M059J (cell line): ENCODE data around the gene GPR6. TPM values are rescaled to one million over a fixed set of nuclear protein-coding genes. Genes with fewer than 3 reads are reported as not detected.

Experiments
- DNase-seq: peaks from one replicate; pipeline ENCODE4 v3.0.0-alpha.2; 2012; ENCODE audit warnings: low read depth
- total RNA-seq: library from RNA; depleted of rRNA; stranded (reverse); fragments of >200 nt; shearing (Covaris generic); gene quantifications from 2 replicates; pipeline ENCODE4 v1.2.3, GENCODE V29; 2014; rRNA removed

GPR6 gene
- not detected in 2 replicates for total RNA-seq

GRCh38 chr6:109978174-109979032 lies at the start of gene GPR6:
Gene GPR6 (plus strand): TSS chr6:109978311. CDS start chr6:109979113, 802 bp downstream.
- peak; percentile 43 for DNase-seq

GRCh38 chr6:109934293-109934692 lies 43.8 kb upstream of the GPR6 start:
- no peak for DNase-seq

GRCh38 chr6:109939654-109940053 lies 38.5 kb upstream of the GPR6 start:
- DNase-seq, result peak; percentile 65

GRCh38 chr6:109944448-109944847 lies 33.7 kb upstream of the GPR6 start:
- DNase-seq, result peak; percentile 16

GRCh38 chr6:109945091-109945490 lies 33.0 kb upstream of the GPR6 start:
- DNase-seq, result no peak

GRCh38 chr6:109946979-109947378 lies 31.1 kb upstream of the GPR6 start:
- DNase-seq, result no peak

GRCh38 chr6:109949281-109950065 lies 28.6 kb upstream of the GPR6 start:
- DNase-seq, result no peak

GRCh38 chr6:109955491-109955890 lies 22.6 kb upstream of the GPR6 start:
- no peak for DNase-seq

GRCh38 chr6:109958626-109959025 lies 19.5 kb upstream of the GPR6 start:
- DNase-seq, result no peak

GRCh38 chr6:109961611-109962041 lies 16.5 kb upstream of the GPR6 start:
- peak; percentile 82 for DNase-seq

- no peak for DNase-seq
Observed at GRCh38 chr6:109962271-109962670, 15.8 kb upstream of the GPR6 start.

- DNase-seq, result no peak
Observed at GRCh38 chr6:109963598-109964170, 14.4 kb upstream of the GPR6 start.

- DNase-seq, result no peak
Observed at GRCh38 chr6:109964949-109965348, 13.2 kb upstream of the GPR6 start.

GRCh38 chr6:109966299-109966698 lies 11.8 kb upstream of the GPR6 start:
- no peak for DNase-seq

GRCh38 chr6:109977791-109978173 lies 329 bp upstream of the GPR6 start:
- DNase-seq, result no peak

GRCh38 chr6:109979033-109979921 lies 1.2 kb downstream of the GPR6 start:
- DNase-seq, result no peak

- DNase-seq, result no peak
Observed at GRCh38 chr6:109984410-109984809, 6.3 kb downstream of the GPR6 start.

GRCh38 chr6:109987196-109987595 lies 9.1 kb downstream of the GPR6 start:
- no peak for DNase-seq

- no peak for DNase-seq
Observed at GRCh38 chr6:109991201-109992101, 13.3 kb downstream of the GPR6 start.

- DNase-seq, result no peak
Observed at GRCh38 chr6:109998159-109998785, 20.2 kb downstream of the GPR6 start.
